ENCODE results near the gene OSBPL5.

Gene OSBPL5

GRCh38 chr11:3129181-3129590, 35.9 kb downstream of the OSBPL5 start:
- no peaks in the 10 kb centered on the region for H3K27me3 ChIP-seq (ENCODE audit: insufficient read depth, low read length)
- H3K9ac ChIP-seq (ENCODE audit: low read depth, low read length), result no peak overlapping the region
- no peaks in the 10 kb centered on the region for H3K36me3 ChIP-seq (ENCODE audit: insufficient read depth, low read length)
- H3K4me3 ChIP-seq (ENCODE audit: low read length), result no peak overlapping the region
- no peaks in the 10 kb centered on the region for H3K4me1 ChIP-seq (ENCODE audit: insufficient read depth, low read length)
- H3K9me3 ChIP-seq (ENCODE audit: insufficient read depth, low read depth, low read length), result no peaks in the 10 kb centered on the region
- 85% methylated on average over 9 of the region's 10 CpGs for WGBS
- no peak overlapping the region for H3K27ac ChIP-seq (ENCODE audit: low read depth, low read length)

- Histone ChIP-seq H3K36me3 (ENCODE audit: insufficient read depth, low read length) (no peaks in the 10 kb centered on the region), H3K9ac (ENCODE audit: low read depth, low read length) (no peak overlapping the region), H3K9me3 (ENCODE audit: insufficient read depth, low read depth, low read length) (no peaks in the 10 kb centered on the region), H3K4me1 (ENCODE audit: insufficient read depth, low read length) (no peaks in the 10 kb centered on the region), H3K4me3 (ENCODE audit: low read length) (no peak overlapping the region), H3K27ac (ENCODE audit: low read depth, low read length) (no peak overlapping the region), H3K27me3 (ENCODE audit: insufficient read depth, low read length) (no peaks in the 10 kb centered on the region)
- 90% methylated on average over 19 of the region's 19 CpGs for WGBS
Observed at GRCh38 chr11:3128356-3129180, 36.5 kb downstream of the OSBPL5 start.

- Histone ChIP-seq H3K4me3 (ENCODE audit: low read length) (no peak overlapping the region), H3K27ac (ENCODE audit: low read depth, low read length) (no peak overlapping the region), H3K4me1 (ENCODE audit: insufficient read depth, low read length) (no peaks in the 10 kb centered on the region), H3K9me3 (ENCODE audit: insufficient read depth, low read depth, low read length) (no peaks in the 10 kb centered on the region), H3K27me3 (ENCODE audit: insufficient read depth, low read length) (no peaks in the 10 kb centered on the region), H3K9ac (ENCODE audit: low read depth, low read length) (no peak overlapping the region), H3K36me3 (ENCODE audit: insufficient read depth, low read length) (no peaks in the 10 kb centered on the region)
- WGBS, result 74% methylated on average over 16 of the region's 16 CpGs
Observed at GRCh38 chr11:3127706-3128355, 37.3 kb downstream of the OSBPL5 start.

GRCh38 chr11:3126901-3127691, 38.0 kb downstream of the OSBPL5 start:
- no peaks in the 10 kb centered on the region for H3K4me1 ChIP-seq (ENCODE audit: insufficient read depth, low read length)
- no peak overlapping the region for H3K27ac ChIP-seq (ENCODE audit: low read depth, low read length)
- no peak overlapping the region for H3K9ac ChIP-seq (ENCODE audit: low read depth, low read length)

GRCh38 chr11:3126207-3126865, 38.8 kb downstream of the OSBPL5 start:
- no peaks in the 10 kb centered on the region for H3K9me3 ChIP-seq (ENCODE audit: insufficient read depth, low read depth, low read length)
- H3K9ac ChIP-seq (ENCODE audit: low read depth, low read length), result no peak overlapping the region; the same call in 1 of the 2 replicates
- no peaks in the 10 kb centered on the region for H3K36me3 ChIP-seq (ENCODE audit: insufficient read depth, low read length)
- no peak overlapping the region for H3K27ac ChIP-seq (ENCODE audit: low read depth, low read length)
- no peak overlapping the region for H3K4me3 ChIP-seq (ENCODE audit: low read length)
- no peaks in the 10 kb centered on the region for H3K27me3 ChIP-seq (ENCODE audit: insufficient read depth, low read length)
- H3K4me1 ChIP-seq (ENCODE audit: insufficient read depth, low read length), result no peaks in the 10 kb centered on the region
- 92% methylated on average over 21 of the region's 21 CpGs for WGBS

More at GRCh38 chr11:3126901-3127691, 38.0 kb downstream of the OSBPL5 start:
- Histone ChIP-seq H3K36me3 (ENCODE audit: insufficient read depth, low read length) (no peaks in the 10 kb centered on the region), H3K9me3 (ENCODE audit: insufficient read depth, low read depth, low read length) (no peaks in the 10 kb centered on the region), H3K4me3 (ENCODE audit: low read length) (no peak overlapping the region), H3K27me3 (ENCODE audit: insufficient read depth, low read length) (no peaks in the 10 kb centered on the region)
- WGBS, result 90% methylated on average over 24 of the region's 24 CpGs

GRCh38 chr11:3124821-3125220, 40.3 kb downstream of the OSBPL5 start:
- H3K27ac ChIP-seq (ENCODE audit: low read depth, low read length), result no peak overlapping the region
- H3K4me1 ChIP-seq (ENCODE audit: insufficient read depth, low read length), result no peaks in the 10 kb centered on the region
- no peaks in the 10 kb centered on the region for H3K27me3 ChIP-seq (ENCODE audit: insufficient read depth, low read length)
- H3K9me3 ChIP-seq (ENCODE audit: insufficient read depth, low read depth, low read length), result no peaks in the 10 kb centered on the region
- H3K4me3 ChIP-seq (ENCODE audit: low read length), result no peak overlapping the region
- 81% methylated on average over 3 of the region's 3 CpGs for WGBS
- H3K36me3 ChIP-seq (ENCODE audit: insufficient read depth, low read length), result no peaks in the 10 kb centered on the region
- no peak overlapping the region for H3K9ac ChIP-seq (ENCODE audit: low read depth, low read length)

GRCh38 chr11:3123761-3124733, 41.1 kb downstream of the OSBPL5 start:
- no peaks in the 10 kb centered on the region for H3K4me1 ChIP-seq (ENCODE audit: insufficient read depth, low read length)
- no peak overlapping the region for H3K9ac ChIP-seq (ENCODE audit: low read depth, low read length)
- H3K36me3 ChIP-seq (ENCODE audit: insufficient read depth, low read length), result no peaks in the 10 kb centered on the region
- no peaks in the 10 kb centered on the region for H3K9me3 ChIP-seq (ENCODE audit: insufficient read depth, low read depth, low read length)
- H3K27me3 ChIP-seq (ENCODE audit: insufficient read depth, low read length), result no peaks in the 10 kb centered on the region
- H3K4me3 ChIP-seq (ENCODE audit: low read length), result no peak overlapping the region
- no peak overlapping the region for H3K27ac ChIP-seq (ENCODE audit: low read depth, low read length)
- 93% methylated on average over 19 of the region's 19 CpGs for WGBS

- no peaks in the 10 kb centered on the region for H3K27me3 ChIP-seq (ENCODE audit: insufficient read depth, low read length)
- WGBS, result 94% methylated on average over 19 of the region's 19 CpGs
- H3K4me1 ChIP-seq (ENCODE audit: insufficient read depth, low read length), result no peaks in the 10 kb centered on the region
- H3K4me3 ChIP-seq (ENCODE audit: low read length), result no peak overlapping the region
- H3K9me3 ChIP-seq (ENCODE audit: insufficient read depth, low read depth, low read length), result no peaks in the 10 kb centered on the region
- H3K9ac ChIP-seq (ENCODE audit: low read depth, low read length), result no peak overlapping the region
- no peaks in the 10 kb centered on the region for H3K36me3 ChIP-seq (ENCODE audit: insufficient read depth, low read length)
- H3K27ac ChIP-seq (ENCODE audit: low read depth, low read length), result no peak overlapping the region
Observed at GRCh38 chr11:3123305-3123704, 41.8 kb downstream of the OSBPL5 start.

- WGBS, result 93% methylated on average over 13 of the region's 13 CpGs
- Histone ChIP-seq H3K4me3 (ENCODE audit: low read length) (no peak overlapping the region), H3K27me3 (ENCODE audit: insufficient read depth, low read length) (no peaks in the 10 kb centered on the region), H3K9me3 (ENCODE audit: insufficient read depth, low read depth, low read length) (no peaks in the 10 kb centered on the region), H3K36me3 (ENCODE audit: insufficient read depth, low read length) (no peaks in the 10 kb centered on the region), H3K27ac (ENCODE audit: low read depth, low read length) (no peak overlapping the region), H3K4me1 (ENCODE audit: insufficient read depth, low read length) (no peaks in the 10 kb centered on the region), H3K9ac (ENCODE audit: low read depth, low read length) (no peak overlapping the region)
Observed at GRCh38 chr11:3122775-3123201, 42.3 kb downstream of the OSBPL5 start.
